Nephron (organoid): ENCODE measurements around the gene PKP1.
A peak's percentile ranks its signal among the peaks of the same experiment; 100 is the strongest.

Experiments used
- H3K27ac Mint-ChIP-seq, 3 experiments: 2 replicates each; pipeline ENCODE4 v1.8.0; 2020; ENCODE audit warnings: mixed read lengths in 3 of 3, mild to moderate bottlenecking in 2 of 3, moderate library complexity in 1 of 3
- H3K27me3 Mint-ChIP-seq: 2 replicates; pipeline ENCODE4 v1.8.0; 2021; ENCODE audit warnings: low read depth, mild to moderate bottlenecking, moderate library complexity, mixed read lengths
- H3K36me3 Mint-ChIP-seq: 2 replicates; pipeline ENCODE4 v1.8.0; 2020; ENCODE audit warnings: low read depth, mixed read lengths
- H3K4me1 Mint-ChIP-seq: 2 replicates; pipeline ENCODE4 v1.8.0; 2020; ENCODE audit warnings: mixed read lengths
- H3K4me3 Mint-ChIP-seq, 3 experiments: 2 replicates each; pipeline ENCODE4 v1.8.0; 2020; ENCODE audit warnings: mild to moderate bottlenecking in 3 of 3, mixed read lengths in 3 of 3, moderate library complexity in 2 of 3
- H3K9me3 Mint-ChIP-seq: 2 replicates; pipeline ENCODE4 v1.8.0; 2020; ENCODE audit warnings: mixed read lengths
- CTCF ChIP-seq, 3 experiments: fragments of 200-600 bp; sonication (generic); IDR thresholded peaks; one replicate each; pipeline ENCODE4 v1.5.0; 2021; ENCODE audit warnings: antibody characterized with exemption in 3 of 3; ENCODE audit not compliant: unreplicated experiment in 3 of 3

PKP1 gene

GRCh38 chr1:201288007-201288406 lies 4.7 kb downstream of the PKP1 start:
- H3K27ac Mint-ChIP-seq, result no peak overlapping the region
- no peaks in the 10 kb centered on the region for H3K36me3 Mint-ChIP-seq
- H3K27me3 Mint-ChIP-seq, result peaks cover 41% of the 10 kb centered on the region
- no peak overlapping the region for H3K4me3 Mint-ChIP-seq
- H3K9me3 Mint-ChIP-seq, result no peaks in the 10 kb centered on the region
- H3K4me1 Mint-ChIP-seq, result peaks cover 23% of the 10 kb centered on the region
- no peak for TF ChIP-seq CTCF (IDR thresholded peaks at IDR 0.05; ENCODE audit: unreplicated experiment in 3 of 3)

GRCh38 chr1:201288765-201289164 lies 5.5 kb downstream of the PKP1 start:
- Mint-ChIP-seq H3K9me3 (no peaks in the 10 kb centered on the region), H3K27me3 (peaks cover 35% of the 10 kb centered on the region), H3K4me1 (peaks cover 20% of the 10 kb centered on the region), H3K36me3 (no peaks in the 10 kb centered on the region), H3K27ac (no peak overlapping the region), H3K4me3 (no peak overlapping the region)
- no peak for TF ChIP-seq CTCF (IDR thresholded peaks at IDR 0.05; ENCODE audit: unreplicated experiment in 3 of 3)

- no peak overlapping the region for H3K27ac Mint-ChIP-seq
- TF ChIP-seq CTCF (IDR thresholded peaks at IDR 0.05; ENCODE audit: unreplicated experiment in 3 of 3), result no peak
- no peak overlapping the region for H3K4me3 Mint-ChIP-seq
- peaks cover 36% of the 10 kb centered on the region for H3K27me3 Mint-ChIP-seq
- no peaks in the 10 kb centered on the region for H3K9me3 Mint-ChIP-seq
- peaks cover 22% of the 10 kb centered on the region for H3K4me1 Mint-ChIP-seq
- H3K36me3 Mint-ChIP-seq, result no peaks in the 10 kb centered on the region
Measured at GRCh38 chr1:201290551-201290950, 7.2 kb downstream of the PKP1 start.

- Mint-ChIP-seq H3K9me3 (no peaks in the 10 kb centered on the region), H3K4me1 (peaks cover 20% of the 10 kb centered on the region), H3K36me3 (no peaks in the 10 kb centered on the region), H3K27ac (no peak overlapping the region), H3K4me3 (no peak overlapping the region), H3K27me3 (peaks cover 27% of the 10 kb centered on the region)
- no peak for TF ChIP-seq CTCF (IDR thresholded peaks at IDR 0.05; ENCODE audit: unreplicated experiment in 3 of 3)
Measured at GRCh38 chr1:201291916-201292315, 8.6 kb downstream of the PKP1 start.

- no peak for TF ChIP-seq CTCF (IDR thresholded peaks at IDR 0.05; ENCODE audit: unreplicated experiment in 3 of 3)
- H3K4me3 Mint-ChIP-seq, result no peak overlapping the region
- peak overlapping the region in 1 of 3 experiments; percentile 69 for H3K27ac Mint-ChIP-seq
- H3K9me3 Mint-ChIP-seq, result no peaks in the 10 kb centered on the region
- H3K4me1 Mint-ChIP-seq, result peaks cover 7% of the 10 kb centered on the region
- no peaks in the 10 kb centered on the region for H3K36me3 Mint-ChIP-seq
- H3K27me3 Mint-ChIP-seq, result peaks cover 19% of the 10 kb centered on the region
Measured at GRCh38 chr1:201294876-201295275, 11.6 kb downstream of the PKP1 start.

GRCh38 chr1:201295346-201295745 lies 12.0 kb downstream of the PKP1 start:
- H3K27ac Mint-ChIP-seq, result peak overlapping the region in 1 of 3 experiments; percentile 69
- peaks cover 19% of the 10 kb centered on the region for H3K27me3 Mint-ChIP-seq
- no peak overlapping the region for H3K4me3 Mint-ChIP-seq

More at GRCh38 chr1:201295346-201295745, 12.0 kb downstream of the PKP1 start:
- H3K4me1 Mint-ChIP-seq, result peaks cover 7% of the 10 kb centered on the region
- no peaks in the 10 kb centered on the region for H3K9me3 Mint-ChIP-seq
- no peaks in the 10 kb centered on the region for H3K36me3 Mint-ChIP-seq
- no peak for TF ChIP-seq CTCF (IDR thresholded peaks at IDR 0.05; ENCODE audit: unreplicated experiment in 3 of 3)
